ENCODE results near the gene TBX21.

TBX21 gene

GRCh38 chr17:47714773-47715396, 18.2 kb upstream of the TBX21 start:
- no peak for DNase-seq (ENCODE audit: low read depth, low spot score)

- DNase-seq (ENCODE audit: low read depth, low spot score), result no peak
Observed at GRCh38 chr17:47715669-47716325, 17.2 kb upstream of the TBX21 start.

DNA sequence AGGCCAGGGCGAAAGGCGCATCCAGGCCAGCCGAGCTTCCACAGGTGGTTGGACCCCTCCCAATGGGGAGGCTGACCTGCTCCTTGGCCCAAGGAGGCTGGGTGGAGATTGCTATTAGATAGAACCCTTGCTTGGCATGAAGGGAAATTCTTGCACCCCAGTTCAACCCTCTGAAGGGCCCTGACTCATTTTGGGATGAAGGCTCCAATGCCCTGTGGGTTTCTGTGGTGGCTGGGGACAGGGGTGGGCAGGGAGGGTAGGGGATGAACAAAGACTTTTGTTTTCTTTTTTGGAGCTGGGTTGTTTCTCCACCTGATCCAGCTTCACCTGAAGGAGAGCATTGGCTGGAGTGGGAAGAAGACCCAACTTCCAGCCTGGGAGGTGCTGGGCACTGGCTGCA, 16.7 kb upstream of the TBX21 start:
- no peak for DNase-seq (ENCODE audit: low read depth, low spot score)

- DNase-seq (ENCODE audit: low read depth, low spot score), result no peak
Observed at GRCh38 chr17:47717261-47717697, 15.8 kb upstream of the TBX21 start.

GRCh38 chr17:47717979-47718621, 14.9 kb upstream of the TBX21 start:
- peak; percentile 45 for DNase-seq (ENCODE audit: low read depth, low spot score)

GRCh38 chr17:47718634-47719405, 14.2 kb upstream of the TBX21 start:
- DNase-seq (ENCODE audit: low read depth, low spot score), result peak; percentile 19

DNA sequence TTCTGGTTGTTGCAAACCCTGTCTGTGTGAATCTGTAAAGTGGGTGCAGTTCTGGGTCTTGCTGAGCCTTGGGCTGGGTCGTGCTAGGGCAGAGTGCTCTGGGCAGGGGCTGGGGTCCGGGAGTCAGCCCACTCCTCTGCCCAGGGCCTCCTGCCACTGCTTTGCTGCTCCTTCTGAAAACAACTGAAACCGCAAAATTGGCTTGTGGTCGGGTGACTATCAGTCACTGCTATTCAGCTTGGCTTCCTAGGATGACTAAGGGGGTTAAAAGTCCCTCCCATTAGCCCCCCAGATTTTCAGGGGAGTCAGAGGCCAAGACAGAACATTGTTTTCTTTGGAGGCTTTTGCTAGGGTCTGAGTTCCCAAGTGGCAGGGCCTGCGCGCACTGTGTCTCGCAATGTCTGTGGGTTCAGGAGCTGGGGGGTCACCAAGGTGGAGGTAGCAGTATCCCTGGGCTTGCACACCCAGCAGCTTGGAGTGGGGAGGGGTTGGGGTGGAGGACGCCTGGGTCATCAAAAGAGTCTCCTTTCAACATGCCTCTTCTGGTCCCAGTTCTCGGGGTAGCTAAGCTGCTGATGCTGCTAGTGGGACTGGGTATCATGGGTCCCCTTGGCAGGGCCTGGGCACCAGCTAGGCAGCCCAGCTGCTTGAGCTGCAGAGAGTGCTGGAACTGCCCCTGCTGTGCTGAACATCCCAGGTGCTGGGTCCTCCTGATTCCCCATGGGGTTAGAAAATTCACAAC, 13.5 kb upstream of the TBX21 start:
- peak; percentile 89 for DNase-seq (ENCODE audit: low read depth, low spot score)

DNA sequence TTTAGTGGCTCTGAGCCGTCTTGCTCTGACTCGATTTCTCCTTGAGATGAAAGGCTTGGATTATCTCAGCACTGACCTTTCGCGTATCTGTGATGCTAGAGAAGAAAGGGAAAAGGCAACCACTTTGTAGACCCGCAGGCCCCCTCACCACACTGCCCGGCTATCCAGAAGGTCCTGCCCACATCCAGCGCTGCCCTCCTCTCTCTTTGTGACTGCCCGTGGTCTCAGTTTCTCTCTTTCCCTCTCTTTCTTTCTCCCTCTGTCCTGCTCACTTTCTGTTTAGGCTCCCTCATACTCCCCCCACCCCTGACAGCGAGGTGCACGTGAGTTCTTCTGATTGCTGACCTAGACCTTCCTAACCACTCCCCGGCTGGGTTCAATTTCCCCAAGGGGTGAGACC, 12.8 kb upstream of the TBX21 start:
- no peak for DNase-seq (ENCODE audit: low read depth, low spot score)

GRCh38 chr17:47720754-47721533, 12.1 kb upstream of the TBX21 start:
- DNase-seq (ENCODE audit: low read depth, low spot score), result peak; percentile 60

DNA sequence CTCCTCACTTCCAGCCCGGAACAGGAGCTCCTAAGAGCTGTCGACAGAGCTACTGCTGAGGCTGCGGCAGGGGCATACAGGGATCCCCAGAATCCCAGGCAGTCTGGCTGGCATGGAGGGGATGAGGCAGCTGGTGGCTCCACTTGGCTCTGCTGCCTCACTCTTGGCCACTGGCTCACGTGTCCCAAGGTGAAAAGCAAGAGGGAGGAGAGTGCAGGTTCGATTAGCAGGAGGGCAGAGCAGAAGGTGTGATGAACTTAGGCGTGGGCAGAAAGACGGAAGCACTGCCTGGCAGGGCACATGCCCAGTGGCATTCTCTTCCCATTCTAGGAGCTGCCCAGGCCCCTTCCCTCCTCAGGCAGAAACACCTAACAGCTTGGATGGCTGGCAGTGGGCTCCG, 11.3 kb upstream of the TBX21 start:
- DNase-seq (ENCODE audit: low read depth, low spot score), result no peak

GRCh38 chr17:47724705-47725104, 8.3 kb upstream of the TBX21 start:
- no peak for DNase-seq (ENCODE audit: low read depth, low spot score)

DNA sequence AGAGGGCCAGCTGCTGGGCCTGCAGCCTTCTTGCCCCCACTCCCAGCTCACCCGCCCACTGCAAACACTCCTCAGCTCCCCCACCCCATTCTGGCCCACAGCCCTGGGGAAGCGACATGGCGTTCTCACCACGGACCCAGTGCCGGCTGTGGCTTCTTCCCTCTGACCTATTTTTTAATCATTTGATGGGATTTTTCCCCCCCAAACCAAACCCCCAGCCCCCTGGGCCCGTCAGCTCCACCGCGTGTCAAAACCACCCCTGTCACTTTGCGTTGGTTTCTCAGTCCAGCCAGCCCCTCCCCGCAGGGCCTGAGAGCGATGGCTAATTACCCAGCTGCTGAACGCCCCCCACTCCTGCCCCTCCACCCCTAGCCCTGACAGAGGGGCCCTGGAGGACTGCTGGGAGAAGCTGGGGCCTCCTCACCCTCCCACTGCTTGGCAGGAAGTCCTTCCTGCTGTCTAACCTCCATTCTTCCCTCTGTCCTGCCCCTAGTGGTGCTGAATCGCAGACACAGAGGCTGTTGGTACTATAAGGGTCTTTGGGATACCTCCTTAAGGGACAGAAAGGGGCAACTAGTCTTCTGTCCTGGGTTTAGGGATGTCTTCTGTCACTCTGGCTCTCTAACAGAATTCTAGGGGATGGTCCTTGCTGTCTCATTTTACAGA, 7.5 kb upstream of the TBX21 start:
- no peak for DNase-seq (ENCODE audit: low read depth, low spot score)

- no peak for DNase-seq (ENCODE audit: low read depth, low spot score)
Observed at GRCh38 chr17:47726796-47727703, 6.0 kb upstream of the TBX21 start.

DNA sequence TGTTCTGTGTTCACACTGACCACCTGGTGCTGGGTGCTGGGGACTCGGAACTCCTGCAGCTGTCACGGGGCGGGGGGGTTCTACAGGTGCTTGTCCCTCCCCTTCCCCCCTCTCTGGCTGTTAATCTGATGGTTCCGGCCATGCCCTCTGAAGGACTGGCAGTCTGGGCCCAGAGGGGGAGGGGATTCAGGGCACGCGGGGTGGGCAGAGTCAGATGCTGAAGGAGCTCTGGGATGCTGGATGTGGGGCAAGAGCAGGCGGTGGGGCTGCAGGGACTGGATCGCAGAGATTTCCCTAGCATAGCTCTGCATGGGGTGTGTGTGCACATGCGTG, 5.4 kb upstream of the TBX21 start:
- DNase-seq (ENCODE audit: low read depth, low spot score), result no peak

- no peak for DNase-seq (ENCODE audit: low read depth, low spot score)
Observed at GRCh38 chr17:47728214-47728877, 4.7 kb upstream of the TBX21 start.

DNA sequence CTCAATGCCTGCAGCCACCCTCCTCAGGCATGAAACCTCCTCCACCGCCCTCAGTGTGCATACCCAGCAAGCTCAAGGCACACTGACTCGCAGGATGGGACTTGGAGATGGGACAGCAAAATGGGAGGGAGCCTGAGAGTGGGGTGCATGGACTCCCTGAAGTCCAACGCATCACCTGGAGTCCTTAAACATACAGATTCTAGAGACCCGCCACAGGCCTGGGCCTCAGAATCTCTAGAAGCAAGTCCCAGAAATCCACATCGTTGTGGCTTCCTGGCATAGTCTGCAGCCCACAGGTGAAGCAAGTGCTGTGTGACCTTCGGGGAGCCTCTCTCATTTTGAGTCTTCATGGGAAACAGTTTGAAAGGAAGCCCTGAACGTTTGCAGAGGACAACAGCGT, 3.6 kb upstream of the TBX21 start:
- DNase-seq (ENCODE audit: low read depth, low spot score), result no peak

DNA sequence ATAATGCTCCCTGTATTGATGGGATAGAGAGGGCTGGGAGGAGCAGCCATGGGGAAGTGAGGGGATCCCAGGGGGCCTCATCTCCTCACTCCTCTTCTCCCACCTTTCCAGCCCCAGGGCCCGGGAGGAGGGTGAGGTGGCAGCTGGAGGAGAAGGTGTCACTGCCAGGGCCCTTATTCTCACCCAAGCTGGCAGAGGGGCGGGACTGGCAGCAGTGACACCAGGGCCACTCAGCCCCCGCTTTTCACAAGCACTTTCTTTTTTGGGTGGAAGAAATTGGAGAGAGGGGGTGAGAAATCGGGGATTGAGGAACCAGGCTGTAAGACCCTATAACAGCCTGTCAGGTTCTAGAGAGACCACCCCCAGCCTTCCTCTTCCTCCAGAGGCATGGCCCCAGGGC, 2.4 kb upstream of the TBX21 start:
- no peak for DNase-seq (ENCODE audit: low read depth, low spot score)

DNA sequence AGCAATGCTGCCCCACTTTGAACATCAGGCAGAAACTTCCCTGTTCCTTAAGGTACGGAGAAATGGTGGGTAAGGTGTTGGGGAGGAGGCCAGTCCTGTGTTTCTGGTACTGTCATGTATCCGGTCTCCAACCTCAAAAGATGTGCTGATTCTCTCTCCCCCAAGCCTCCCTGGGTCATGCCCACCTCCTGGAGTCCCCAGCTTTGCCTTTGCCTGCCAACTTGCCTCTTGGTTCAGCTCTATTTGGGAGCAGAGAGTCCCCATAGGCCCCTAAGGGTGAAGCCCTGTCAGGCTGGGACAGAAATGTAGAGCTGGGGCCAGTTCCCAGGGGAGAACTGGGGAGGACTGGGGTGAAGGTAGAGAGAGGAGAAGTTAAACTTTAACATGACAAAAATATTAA, 1.6 kb upstream of the TBX21 start:
- DNase-seq (ENCODE audit: low read depth, low spot score), result no peak
